CD4-positive, CD25-positive, alpha-beta regulatory T cell (primary cell): ENCODE measurements around the gene TENT5C. TPM values are rescaled to one million over a fixed set of nuclear protein-coding genes. Genes with fewer than 3 reads are reported as not detected.
"Not testable (repeated sequence)": the region's sequence is repeated elsewhere in the genome, so short reads cannot be mapped to it uniquely, and the experiment has no call there.

Source experiments
- ATAC-seq, 2 donors: fragments of 150-1000 bp; cut with Tn5 transposase; one replicate each; pipeline ENCODE4 v1.10.0; 2021; ENCODE audit warnings: low read depth in 2 of 2, moderate number of reproducible peaks in 2 of 2, moderate library complexity in 1 of 2
- DNase-seq, 3 donors: peaks; one replicate each; pipeline versions ENCODE4 v3.0.0 to v3.0.0-alpha.2; 2012 to 2022; ENCODE audit warnings: mixed read lengths in 1 of 3
- H3K27ac ChIP-seq: one replicate; pipeline ENCODE4 v1.7.0; 2013; ENCODE audit warnings: mild to moderate bottlenecking, low read length; ENCODE audit not compliant: insufficient read depth, poor library complexity, severe bottlenecking
- H3K27me3 ChIP-seq: one replicate; pipeline ENCODE4 v1.7.0; 2013; ENCODE audit warnings: low read length; ENCODE audit not compliant: control insufficient read depth, insufficient read depth
- H3K36me3 ChIP-seq: one replicate; pipeline ENCODE4 v1.7.0; 2013; ENCODE audit warnings: mild to moderate bottlenecking, low read length, moderate library complexity; ENCODE audit not compliant: control insufficient read depth, insufficient read depth
- H3K4me1 ChIP-seq: 2 replicates; pipeline ENCODE4 v1.7.0; 2013; ENCODE audit warnings: mild to moderate bottlenecking, low read length; ENCODE audit not compliant: insufficient read depth, control insufficient read depth, poor library complexity, severe bottlenecking
- H3K4me3 ChIP-seq: one replicate; pipeline ENCODE4 v1.7.0; 2013; ENCODE audit warnings: low read depth, mild to moderate bottlenecking, low read length, moderate library complexity
- H3K9me3 ChIP-seq, 2 experiments: 1 replicate in 1 of 2; 2 replicates in 1 of 2; pipeline ENCODE4 v1.7.0; 2013; ENCODE audit warnings: low read length in 2 of 2, mild to moderate bottlenecking in 1 of 2, moderate library complexity in 1 of 2; ENCODE audit not compliant: control insufficient read depth in 2 of 2
- H3K27ac Mint-ChIP-seq, 3 donors: one replicate each; pipeline ENCODE4 v1.8.0; 2020 to 2022; ENCODE audit warnings: mild to moderate bottlenecking in 3 of 3, mixed read lengths in 3 of 3, moderate library complexity in 2 of 3
- H3K27me3 Mint-ChIP-seq: one replicate; pipeline ENCODE4 v1.8.0; 2022; ENCODE audit warnings: mild to moderate bottlenecking, mixed read lengths
- H3K36me3 Mint-ChIP-seq: one replicate; pipeline ENCODE4 v1.8.0; 2020; ENCODE audit warnings: mixed read lengths
- H3K4me1 Mint-ChIP-seq, 4 donors: one replicate each; pipeline ENCODE4 v1.8.0; 2020 to 2022; ENCODE audit warnings: mixed read lengths in 4 of 4, mild to moderate bottlenecking in 1 of 4
- H3K4me3 Mint-ChIP-seq, 4 donors: one replicate each; pipeline ENCODE4 v1.8.0; 2020 to 2022; ENCODE audit warnings: mild to moderate bottlenecking in 4 of 4, mixed read lengths in 4 of 4, moderate library complexity in 3 of 4
- H3K9me3 Mint-ChIP-seq, 7 donors: one replicate each; pipeline ENCODE4 v1.8.0; 2020 to 2022; ENCODE audit warnings: mixed read lengths in 7 of 7, mild to moderate bottlenecking in 3 of 7, moderate library complexity in 2 of 7
- polyA plus RNA-seq, 4 donors: library from polyadenylated mRNA; unstranded; fragments of 300-500 nt; fragmentation: Illumina TruSeq; gene quantifications; one replicate each; pipeline ENCODE4 v1.2.3, GENCODE V29; 2021
- total RNA-seq: library from RNA; stranded (reverse); gene quantifications from one replicate; pipeline ENCODE4 v1.2.3, GENCODE V29; 2022

Gene TENT5C
- total RNA-seq (324 TPM), polyA plus RNA-seq (10 to 100 TPM; 19.6 to 64.7 (median 33.0) TPM)

- Histone ChIP-seq H3K36me3 (peaks cover 18% of the 10 kb centered on the region), H3K27ac (peak within 1 kb of the TSS; percentile 95), H3K27me3 (no peaks in the 10 kb centered on the region), H3K4me3 (peak within 1 kb of the TSS; percentile 99), H3K9me3 (no peaks in the 10 kb centered on the region), H3K4me1 (peaks cover 48% of the 10 kb centered on the region)
- DNase-seq: peak; percentile 98 to 99 (median 99)
- Mint-ChIP-seq H3K4me1 (peaks cover 12 to 55% (median 43%) of the 10 kb centered on the region in 4 donors), H3K27ac (peak within 1 kb of the TSS; percentile 97 to 100 (median 99)), H3K4me3 (peak within 1 kb of the TSS; percentile 92 to 100 (median 98)), H3K27me3 (peaks cover 5% of the 10 kb centered on the region), H3K36me3 (peaks cover 19% of the 10 kb centered on the region), H3K9me3 (peaks cover 0 to 2% (median 0%) of the 10 kb centered on the region in 7 donors)
- ATAC-seq: peak; percentile 89 to 90
These were observed at the start of gene TENT5C for GRCh38 chr1:117605774-117606648. Gene TENT5C, plus strand, starts transcription at chr1:117606048. Its CDS starts 16,821 bp downstream, at chr1:117622869.

- no peak overlapping the region for H3K27ac Mint-ChIP-seq
- DNase-seq (no peak), ATAC-seq (no peak)
- Histone ChIP-seq H3K27me3 (no peaks in the 10 kb centered on the region), H3K4me3 (no peak overlapping the region), H3K9me3 (no peaks in the 10 kb centered on the region), H3K4me1 (no peaks in the 10 kb centered on the region), H3K36me3 (no peaks in the 10 kb centered on the region), H3K27ac (no peak overlapping the region)
- H3K9me3 Mint-ChIP-seq: peaks cover 0 to 10% (median 3%) of the 10 kb centered on the region in 7 donors
- no peak overlapping the region for H3K4me3 Mint-ChIP-seq
- H3K36me3 Mint-ChIP-seq: peaks cover 10% of the 10 kb centered on the region
- peaks cover 0 to 2% (median 0%) of the 10 kb centered on the region in 4 donors for H3K4me1 Mint-ChIP-seq
- peaks cover 10% of the 10 kb centered on the region for H3K27me3 Mint-ChIP-seq
These were observed 49.5 kb upstream of the TENT5C start for GRCh38 chr1:117556341-117556740.

GRCh38 chr1:117556976-117557375 lies 48.9 kb upstream of the TENT5C start:
- no peak overlapping the region for H3K4me3 Mint-ChIP-seq
- no peak overlapping the region for H3K27ac Mint-ChIP-seq

GRCh38 chr1:117558451-117558850 lies 47.4 kb upstream of the TENT5C start:
- not testable (repeated sequence) for H3K4me1 ChIP-seq, H3K27ac ChIP-seq, H3K27me3 ChIP-seq, H3K4me3 ChIP-seq, H3K9me3 Mint-ChIP-seq, H3K4me1 Mint-ChIP-seq, DNase-seq, H3K9me3 ChIP-seq, ATAC-seq, H3K36me3 ChIP-seq, H3K4me3 Mint-ChIP-seq, H3K27me3 Mint-ChIP-seq, H3K27ac Mint-ChIP-seq
- peaks cover 10% of the 10 kb centered on the region for H3K36me3 Mint-ChIP-seq

More at GRCh38 chr1:117556976-117557375, 48.9 kb upstream of the TENT5C start:
- no peak for ATAC-seq
- Histone ChIP-seq H3K27me3 (no peaks in the 10 kb centered on the region), H3K4me1 (no peaks in the 10 kb centered on the region), H3K4me3 (no peak overlapping the region), H3K9me3 (no peaks in the 10 kb centered on the region), H3K36me3 (no peaks in the 10 kb centered on the region), H3K27ac (no peak overlapping the region)
- no peak for DNase-seq
- H3K36me3 Mint-ChIP-seq: peaks cover 10% of the 10 kb centered on the region
- peaks cover 10% of the 10 kb centered on the region for H3K27me3 Mint-ChIP-seq
- peaks cover 0 to 10% (median 3%) of the 10 kb centered on the region in 7 donors for H3K9me3 Mint-ChIP-seq
- peaks cover 0 to 2% (median 0%) of the 10 kb centered on the region in 4 donors for H3K4me1 Mint-ChIP-seq

GRCh38 chr1:117559139-117559538 lies 46.7 kb upstream of the TENT5C start:
- Histone ChIP-seq H3K36me3 (no peaks in the 10 kb centered on the region), H3K27ac (no peak overlapping the region), H3K4me1 (no peaks in the 10 kb centered on the region), H3K4me3 (no peak overlapping the region), H3K27me3 (no peaks in the 10 kb centered on the region), H3K9me3 (no peaks in the 10 kb centered on the region)
- ATAC-seq (no peak), DNase-seq (no peak)
- no peak overlapping the region for H3K4me3 Mint-ChIP-seq
- H3K27me3 Mint-ChIP-seq: peaks cover 5% of the 10 kb centered on the region
- peaks cover 0 to 10% (median 3%) of the 10 kb centered on the region in 7 donors for H3K9me3 Mint-ChIP-seq
- peaks cover 10% of the 10 kb centered on the region for H3K36me3 Mint-ChIP-seq
- no peak overlapping the region for H3K27ac Mint-ChIP-seq
- peaks cover 0 to 2% (median 0%) of the 10 kb centered on the region in 4 donors for H3K4me1 Mint-ChIP-seq

GRCh38 chr1:117559985-117560384 lies 45.9 kb upstream of the TENT5C start:
- DNase-seq: no peak
- Mint-ChIP-seq H3K27ac (peak overlapping the region in 2 of 3 donors; percentile 2 to 55), H3K4me3 (no peak overlapping the region), H3K4me1 (peaks cover 0 to 4% (median 2%) of the 10 kb centered on the region in 4 donors), H3K9me3 (peaks cover 0 to 10% (median 3%) of the 10 kb centered on the region in 7 donors), H3K36me3 (peaks cover 10% of the 10 kb centered on the region), H3K27me3 (peaks cover 5% of the 10 kb centered on the region)
- Histone ChIP-seq H3K9me3 (no peaks in the 10 kb centered on the region), H3K4me1 (no peaks in the 10 kb centered on the region), H3K27me3 (no peaks in the 10 kb centered on the region), H3K4me3 (no peak overlapping the region), H3K36me3 (no peaks in the 10 kb centered on the region), H3K27ac (no peak overlapping the region)
- no peak for ATAC-seq

- Histone ChIP-seq H3K27me3 (no peaks in the 10 kb centered on the region), H3K4me1 (no peaks in the 10 kb centered on the region), H3K9me3 (no peaks in the 10 kb centered on the region), H3K4me3 (no peak overlapping the region), H3K27ac (no peak overlapping the region), H3K36me3 (no peaks in the 10 kb centered on the region)
- ATAC-seq (no peak), DNase-seq (no peak)
- H3K27me3 Mint-ChIP-seq: peaks cover 5% of the 10 kb centered on the region
- peaks cover 0 to 4% (median 2%) of the 10 kb centered on the region in 4 donors for H3K4me1 Mint-ChIP-seq
- H3K36me3 Mint-ChIP-seq: peaks cover 10% of the 10 kb centered on the region
- no peak overlapping the region for H3K27ac Mint-ChIP-seq
- peaks cover 0 to 10% (median 3%) of the 10 kb centered on the region in 7 donors for H3K9me3 Mint-ChIP-seq
- H3K4me3 Mint-ChIP-seq: no peak overlapping the region
These were observed 44.8 kb upstream of the TENT5C start for GRCh38 chr1:117561071-117561470.
